WI38 (cell line): ENCODE results near the gene ZCCHC2.
A peak's percentile ranks its signal among the peaks of the same experiment; 100 is the strongest.

Experiments used
- H3K4me3 ChIP-seq: 2 replicates; pipeline ENCODE4 v1.5.1; 2011; ENCODE audit warnings: low read depth, mild to moderate bottlenecking, control low read depth, low read length
- TF ChIP-seq, protein P1 (sequence below): IDR thresholded peaks from 2 replicates; pipeline ENCODE4 v1.5.1; 2012; ENCODE audit warnings: low read depth, mild to moderate bottlenecking, control low read depth, low read length

Gene ZCCHC2

DNA sequence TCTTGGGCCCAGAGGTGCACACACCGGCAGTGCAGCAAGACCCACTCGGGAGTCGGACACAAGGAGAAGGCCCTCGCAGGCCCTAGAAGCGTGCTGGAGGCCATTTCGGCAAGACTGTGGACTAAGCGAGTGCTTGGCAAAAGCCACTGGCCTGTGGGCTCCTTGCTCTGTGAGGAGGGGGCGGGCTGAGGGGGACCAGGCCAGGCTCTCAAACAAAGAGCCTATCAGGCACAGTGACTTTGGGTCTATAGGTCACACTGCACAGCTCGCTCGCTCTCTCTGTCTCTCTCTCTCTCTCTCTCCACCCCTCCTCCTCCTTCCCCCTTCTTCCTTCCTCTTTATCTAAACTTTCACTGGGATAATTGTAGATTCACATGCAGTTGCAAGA lies 23.6 kb upstream of the ZCCHC2 start:
- TF ChIP-seq, protein P1, sequence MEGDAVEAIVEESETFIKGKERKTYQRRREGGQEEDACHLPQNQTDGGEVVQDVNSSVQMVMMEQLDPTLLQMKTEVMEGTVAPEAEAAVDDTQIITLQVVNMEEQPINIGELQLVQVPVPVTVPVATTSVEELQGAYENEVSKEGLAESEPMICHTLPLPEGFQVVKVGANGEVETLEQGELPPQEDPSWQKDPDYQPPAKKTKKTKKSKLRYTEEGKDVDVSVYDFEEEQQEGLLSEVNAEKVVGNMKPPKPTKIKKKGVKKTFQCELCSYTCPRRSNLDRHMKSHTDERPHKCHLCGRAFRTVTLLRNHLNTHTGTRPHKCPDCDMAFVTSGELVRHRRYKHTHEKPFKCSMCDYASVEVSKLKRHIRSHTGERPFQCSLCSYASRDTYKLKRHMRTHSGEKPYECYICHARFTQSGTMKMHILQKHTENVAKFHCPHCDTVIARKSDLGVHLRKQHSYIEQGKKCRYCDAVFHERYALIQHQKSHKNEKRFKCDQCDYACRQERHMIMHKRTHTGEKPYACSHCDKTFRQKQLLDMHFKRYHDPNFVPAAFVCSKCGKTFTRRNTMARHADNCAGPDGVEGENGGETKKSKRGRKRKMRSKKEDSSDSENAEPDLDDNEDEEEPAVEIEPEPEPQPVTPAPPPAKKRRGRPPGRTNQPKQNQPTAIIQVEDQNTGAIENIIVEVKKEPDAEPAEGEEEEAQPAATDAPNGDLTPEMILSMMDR, result no peak
- H3K4me3 ChIP-seq, result no peak overlapping the region

DNA sequence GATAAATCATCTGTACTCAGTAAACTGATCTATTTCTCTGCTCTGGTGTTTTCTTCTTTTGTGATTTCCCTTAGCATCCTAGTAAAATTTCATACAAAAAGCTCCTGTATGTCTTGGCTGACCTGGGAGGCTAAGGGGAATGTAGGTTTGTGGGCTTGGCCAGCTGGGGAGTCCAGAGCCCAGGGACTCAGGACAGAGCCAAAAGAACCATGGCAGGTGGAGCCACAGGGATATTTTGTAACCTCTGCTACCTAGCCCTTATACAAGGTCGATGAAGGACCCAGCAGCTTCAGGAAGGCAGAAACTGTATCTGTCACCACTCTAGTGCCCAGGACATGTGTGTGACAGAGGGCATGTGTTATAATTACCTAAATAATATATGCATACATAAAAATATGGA lies 22.7 kb upstream of the ZCCHC2 start:
- no peak overlapping the region for H3K4me3 ChIP-seq
- TF ChIP-seq, protein P1, result no peak

DNA sequence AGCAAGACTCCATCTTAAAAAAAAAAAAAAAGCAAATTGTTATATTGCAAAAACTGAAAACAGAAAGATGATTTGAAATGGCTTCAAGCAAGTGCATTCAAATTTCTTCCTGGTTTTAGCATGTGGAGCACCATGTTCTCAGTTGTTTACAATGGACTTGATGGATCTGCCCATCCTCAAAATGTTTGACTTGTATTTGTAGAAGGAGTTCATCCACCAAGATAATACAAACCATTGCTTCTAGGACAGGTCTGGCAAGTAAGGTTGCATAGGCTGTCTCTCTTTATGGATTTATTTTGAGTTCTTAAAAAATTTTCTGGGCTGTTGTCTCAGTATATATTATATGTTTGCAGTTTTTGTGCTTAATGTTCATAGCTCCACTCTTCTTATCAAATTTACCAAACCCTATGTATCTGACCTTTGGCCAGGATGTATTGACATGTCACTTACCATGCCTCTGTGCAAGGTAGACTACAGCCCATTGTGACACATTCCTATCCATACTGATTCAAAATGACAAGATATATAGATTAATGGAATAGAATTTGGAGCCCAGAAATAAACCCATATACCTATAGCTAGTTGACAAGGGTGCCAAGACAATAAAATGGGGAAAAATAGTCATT lies 21.7 kb upstream of the ZCCHC2 start:
- TF ChIP-seq, protein P1, result no peak

DNA sequence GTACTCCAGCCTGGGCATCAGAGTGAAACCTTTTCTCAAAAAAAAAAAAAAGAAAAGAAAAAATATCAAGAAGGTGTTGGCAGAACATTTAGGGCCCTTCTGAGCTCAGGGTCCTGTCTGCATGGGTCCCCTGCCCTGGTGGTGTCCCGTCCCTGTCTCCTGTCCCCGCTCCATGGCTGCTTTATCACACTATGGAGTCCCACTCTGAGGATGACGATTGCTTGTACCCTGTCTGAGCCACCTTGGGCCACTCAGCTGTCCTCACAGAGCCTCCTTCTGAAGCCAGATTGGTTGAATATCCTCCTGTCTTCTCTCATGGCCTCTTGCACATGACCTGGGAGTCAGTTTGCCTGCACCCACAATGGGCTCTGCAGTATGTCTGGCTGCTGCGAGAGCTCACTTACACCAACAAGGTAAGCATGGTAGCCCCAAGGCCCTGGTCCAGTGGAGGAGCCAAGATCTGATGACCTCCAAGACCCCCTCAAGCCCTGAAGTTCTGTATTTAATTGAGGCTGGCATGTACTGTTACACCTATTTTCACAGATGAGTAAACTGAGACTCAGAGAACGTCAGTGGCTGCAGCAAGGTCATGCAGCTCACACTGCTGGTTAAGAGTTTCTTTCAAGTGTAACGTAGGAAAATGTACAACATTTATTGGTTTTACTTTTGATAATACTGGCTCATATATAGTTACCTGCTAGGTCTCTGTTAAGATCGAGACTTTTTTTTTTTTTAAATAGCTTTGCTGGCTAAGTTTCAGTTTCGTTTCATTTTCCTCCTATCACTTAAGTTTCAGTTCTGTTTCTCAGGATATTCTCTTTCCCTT lies 16.9 kb upstream of the ZCCHC2 start:
- TF ChIP-seq, protein P1, result no peak
- peak overlapping the region; percentile 46 for H3K4me3 ChIP-seq

More for the DNA sequence above, 21.7 kb upstream of the ZCCHC2 start:
- no peak overlapping the region for H3K4me3 ChIP-seq

DNA sequence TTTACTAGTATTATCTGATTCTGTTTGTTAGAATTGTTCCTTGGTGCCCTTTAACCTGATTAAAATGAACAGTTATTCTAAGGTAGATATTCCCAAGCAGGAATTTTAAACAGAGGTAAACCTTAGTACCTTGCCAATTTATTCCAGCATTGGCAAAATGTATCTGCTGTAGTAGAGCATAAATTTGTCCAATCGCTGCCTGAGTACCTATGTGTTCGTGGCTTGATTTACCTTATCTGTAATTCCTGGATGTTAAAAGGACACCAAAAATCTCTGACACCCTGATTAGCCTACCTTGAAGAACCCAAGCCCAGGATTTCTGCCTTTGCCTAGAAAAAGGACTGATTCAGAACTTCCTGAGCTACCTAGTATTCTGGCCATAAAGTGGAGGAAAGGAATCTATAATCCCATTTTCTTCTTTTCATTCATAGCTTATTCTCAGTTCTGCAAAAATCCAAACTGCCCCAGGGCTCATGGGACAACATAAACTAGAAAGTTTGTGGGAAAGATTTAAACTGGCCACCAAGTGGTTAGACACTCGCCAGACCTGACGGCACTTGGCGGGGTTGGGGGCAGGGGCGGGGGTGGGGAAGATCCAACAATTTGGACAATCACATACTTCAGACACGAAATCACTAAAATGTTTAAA lies 16.2 kb upstream of the ZCCHC2 start:
- peak overlapping the region; percentile 46 for H3K4me3 ChIP-seq
- TF ChIP-seq, protein P1, result no peak

DNA sequence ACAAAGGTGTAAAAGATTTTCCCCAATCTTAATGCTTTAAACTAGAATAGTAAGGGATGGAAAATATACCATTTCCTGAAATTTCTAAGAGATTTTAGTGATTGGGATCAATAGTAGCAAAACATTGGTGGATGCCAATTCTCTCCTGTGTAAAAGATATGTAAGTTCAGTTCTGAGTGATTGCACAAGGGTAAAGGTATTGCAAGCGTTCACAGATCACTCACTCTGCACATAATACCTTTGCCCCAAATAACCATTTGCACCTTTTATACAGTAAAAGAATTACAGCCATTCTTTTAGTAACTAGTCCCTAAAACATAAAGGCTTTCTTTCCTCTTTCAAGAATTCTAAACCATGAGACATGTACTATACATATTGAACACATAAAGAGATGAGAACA lies 13.0 kb upstream of the ZCCHC2 start:
- TF ChIP-seq, protein P1, result no peak
- no peak overlapping the region for H3K4me3 ChIP-seq

DNA sequence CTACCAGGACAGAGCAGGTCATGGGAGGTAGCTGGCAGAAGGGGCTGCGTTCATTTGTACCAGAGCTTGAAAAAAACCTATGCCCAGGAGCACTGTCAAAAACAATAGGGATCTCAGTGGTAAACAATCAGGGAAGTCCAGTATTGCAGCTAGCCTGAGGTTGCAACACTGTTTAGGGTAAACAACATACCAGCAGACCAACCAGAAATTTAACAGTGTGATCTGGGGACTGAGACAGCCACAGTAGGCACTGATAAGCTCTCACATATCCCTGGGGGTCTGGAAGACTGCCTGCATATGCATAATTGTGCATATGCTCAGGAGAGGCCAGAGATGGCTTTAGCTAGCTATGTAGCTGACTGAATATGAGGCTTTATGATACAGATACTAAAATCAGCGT lies 12.0 kb upstream of the ZCCHC2 start:
- H3K4me3 ChIP-seq, result no peak overlapping the region
- TF ChIP-seq, protein P1, result no peak
